OCI-LY7 (cell line): ENCODE data around the gene GNA15.

Source experiments
- CTCF ChIP-seq: fragments of 200-600 bp; sonication (generic); conservative IDR thresholded peaks from 2 replicates; pipeline ENCODE4 v1.5.1; 2014; ENCODE audit warnings: mild to moderate bottlenecking, antibody characterized with exemption, low read length, moderate library complexity, mixed read lengths
- EZH2phosphoT487 ChIP-seq: fragments of 200-600 bp; sonication (generic); IDR thresholded peaks from 2 replicates; pipeline ENCODE4 v1.6.1; 2018; ENCODE audit warnings: low read depth, borderline replicate concordance, mild to moderate bottlenecking, mixed run types, antibody characterized with exemption, low read length, moderate library complexity, mixed read lengths

GRCh38 chr19:3109491-3109890 is 26.3 kb upstream of the GNA15 start:
- no peak for TF ChIP-seq CTCF
- no peak for TF ChIP-seq EZH2phosphoT487
